ENCODE data around the gene PECR.

DNA sequence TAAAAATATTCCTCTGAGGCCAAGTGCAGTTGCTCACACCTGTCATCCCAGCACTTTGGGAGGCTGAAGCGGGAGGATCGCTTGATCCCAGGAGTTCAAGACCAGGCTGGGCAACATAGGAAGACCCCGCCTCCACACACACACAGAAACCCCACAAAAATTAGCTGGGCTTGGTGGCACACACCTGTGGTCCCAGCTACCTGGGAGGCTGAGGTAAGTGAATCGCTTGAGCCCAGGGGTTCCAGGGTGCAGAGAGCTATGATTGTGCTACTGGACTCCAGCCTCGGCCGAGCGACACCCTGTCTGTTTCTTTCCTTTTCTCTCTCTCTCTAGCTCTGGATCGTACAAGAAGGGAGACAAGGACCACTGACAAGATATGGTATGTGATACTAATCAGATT lies 25.7 kb upstream of the PECR start:
- TF ChIP-seq CTCF (IDR thresholded peaks at IDR 0.05), result no peak
- no peak for TF ChIP-seq EZH2 (IDR thresholded peaks at IDR 0.05)

Data from neural progenitor cell (in vitro differentiated cells).